ENCODE measurements around the gene ASF1A. TPM values are rescaled to one million over a fixed set of nuclear protein-coding genes. Genes with fewer than 3 reads are reported as not detected.

The ASF1A gene
- polyA plus RNA-seq, 1 donor from 2014 or later: 65.6 TPM

GRCh38 chr6:118853408-118853807 is 40.5 kb upstream of the ASF1A start:
- Histone ChIP-seq H3K4me3 (ENCODE audit: low read length) (no peak overlapping the region), H3K27me3 (ENCODE audit: insufficient read depth, low read depth, low read length) (no peaks in the 10 kb centered on the region), H3K9me2 (ENCODE audit: insufficient read depth, low read length) (no peaks in the 10 kb centered on the region), H3F3A (ENCODE audit: insufficient read depth, low read length, poor library complexity, severe bottlenecking) (no peaks in the 10 kb centered on the region), H3K9ac (ENCODE audit: low read length) (no peak overlapping the region), H3K9me3 (ENCODE audit: low read length) (no peaks in the 10 kb centered on the region), H3K27ac (ENCODE audit: low read length) (no peak overlapping the region), H3K4me2 (ENCODE audit: low read length) (no peak overlapping the region), H4K20me1 (ENCODE audit: insufficient read depth) (no peaks in the 10 kb centered on the region), H2AFZ (ENCODE audit: low read depth, low read length) (no peak overlapping the region), H3K79me2 (replicated peaks; ENCODE audit: insufficient read depth, low read length) (no peaks in the 10 kb centered on the region), H3K36me3 (ENCODE audit: insufficient read depth, low read length) (no peaks in the 10 kb centered on the region)
- no peak for TF ChIP-seq MXI1 (conservative IDR thresholded peaks at IDR 0.05; ENCODE audit: poor library complexity, severe bottlenecking)
- no peak for TF ChIP-seq TAF1 (IDR thresholded peaks at IDR 0.05; ENCODE audit: low read depth)
- no peak for TF ChIP-seq CTCF (IDR thresholded peaks at IDR 0.05; ENCODE audit: poor library complexity, severe bottlenecking)
- no peak for TF ChIP-seq EZH2 (IDR thresholded peaks at IDR 0.05; ENCODE audit: borderline replicate concordance, insufficient read depth, low read length, poor library complexity, severe bottlenecking)
- TF ChIP-seq RAD21 (conservative IDR thresholded peaks at IDR 0.05): no peak
- TF ChIP-seq SMC3 (conservative IDR thresholded peaks at IDR 0.05; ENCODE audit: poor library complexity): no peak
- TF ChIP-seq POLR2AphosphoS5 (IDR thresholded peaks at IDR 0.05): no peak
- TF ChIP-seq REST (IDR thresholded peaks at IDR 0.05; ENCODE audit: borderline replicate concordance): no peak
- TF ChIP-seq EP300 (conservative IDR thresholded peaks at IDR 0.05; ENCODE audit: poor library complexity, severe bottlenecking): no peak

- Histone ChIP-seq H3K4me3 (ENCODE audit: low read length) (no peak overlapping the region), H3K36me3 (ENCODE audit: insufficient read depth, low read length) (no peaks in the 10 kb centered on the region), H2AFZ (ENCODE audit: low read depth, low read length) (no peak overlapping the region), H3K27me3 (ENCODE audit: insufficient read depth, low read depth, low read length) (no peaks in the 10 kb centered on the region), H3K27ac (ENCODE audit: low read length) (no peak overlapping the region), H3K79me2 (replicated peaks; ENCODE audit: insufficient read depth, low read length) (no peaks in the 10 kb centered on the region), H3K9me2 (ENCODE audit: insufficient read depth, low read length) (no peaks in the 10 kb centered on the region), H3K9ac (ENCODE audit: low read length) (no peak overlapping the region), H3K9me3 (ENCODE audit: low read length) (no peaks in the 10 kb centered on the region), H3K4me2 (ENCODE audit: low read length) (no peak overlapping the region), H3F3A (ENCODE audit: insufficient read depth, low read length, poor library complexity, severe bottlenecking) (no peaks in the 10 kb centered on the region), H4K20me1 (ENCODE audit: insufficient read depth) (no peaks in the 10 kb centered on the region)
- no peak for TF ChIP-seq TAF1 (IDR thresholded peaks at IDR 0.05; ENCODE audit: low read depth)
- TF ChIP-seq EP300 (conservative IDR thresholded peaks at IDR 0.05; ENCODE audit: poor library complexity, severe bottlenecking): no peak
- TF ChIP-seq SMC3 (conservative IDR thresholded peaks at IDR 0.05; ENCODE audit: poor library complexity): no peak
- no peak for TF ChIP-seq REST (IDR thresholded peaks at IDR 0.05; ENCODE audit: borderline replicate concordance)
- TF ChIP-seq RAD21 (conservative IDR thresholded peaks at IDR 0.05): no peak
- no peak for TF ChIP-seq POLR2AphosphoS5 (IDR thresholded peaks at IDR 0.05)
- TF ChIP-seq EZH2 (IDR thresholded peaks at IDR 0.05; ENCODE audit: borderline replicate concordance, insufficient read depth, low read length, poor library complexity, severe bottlenecking): no peak
- no peak for TF ChIP-seq CTCF (IDR thresholded peaks at IDR 0.05; ENCODE audit: poor library complexity, severe bottlenecking)
- no peak for TF ChIP-seq MXI1 (conservative IDR thresholded peaks at IDR 0.05; ENCODE audit: poor library complexity, severe bottlenecking)
Measured at GRCh38 chr6:118856301-118856700, 37.7 kb upstream of the ASF1A start.
